ENCODE results near the gene TPK1. TPM values are rescaled to one million over a fixed set of nuclear protein-coding genes. Genes with fewer than 3 reads are reported as not detected.

The TPK1 gene
- total RNA-seq, 1 donor from 2014 or later, result 0.77 TPM

GRCh38 chr7:144477348-144477747 lies 358.5 kb downstream of the TPK1 start:
- H3K36me3 Mint-ChIP-seq (ENCODE audit: low read depth, unreplicated experiment), result no peaks in the 10 kb centered on the region
- no peak overlapping the region for H3K4me3 Mint-ChIP-seq (ENCODE audit: unreplicated experiment)

GRCh38 chr7:144474800-144475615 lies 360.8 kb downstream of the TPK1 start:
- H3K27me3 Mint-ChIP-seq (ENCODE audit: unreplicated experiment), result no peaks in the 10 kb centered on the region
- H3K36me3 Mint-ChIP-seq (ENCODE audit: low read depth, unreplicated experiment), result no peaks in the 10 kb centered on the region
- DNase-seq (ENCODE audit: low spot score), result no peak
- no peak overlapping the region for H3K27ac Mint-ChIP-seq (ENCODE audit: unreplicated experiment)
- H3K4me1 Mint-ChIP-seq (ENCODE audit: unreplicated experiment), result no peaks in the 10 kb centered on the region
- no peak overlapping the region for H3K4me3 Mint-ChIP-seq (ENCODE audit: unreplicated experiment)
- H3K9me3 Mint-ChIP-seq (ENCODE audit: unreplicated experiment), result no peaks in the 10 kb centered on the region
- TF ChIP-seq CTCF (IDR thresholded peaks at IDR 0.05; ENCODE audit: unreplicated experiment), result no peak

More at GRCh38 chr7:144477348-144477747, 358.5 kb downstream of the TPK1 start:
- no peak for DNase-seq (ENCODE audit: low spot score)
- no peaks in the 10 kb centered on the region for H3K27me3 Mint-ChIP-seq (ENCODE audit: unreplicated experiment)
- H3K27ac Mint-ChIP-seq (ENCODE audit: unreplicated experiment), result no peak overlapping the region
- no peak for TF ChIP-seq CTCF (IDR thresholded peaks at IDR 0.05; ENCODE audit: unreplicated experiment)
- H3K4me1 Mint-ChIP-seq (ENCODE audit: unreplicated experiment), result no peaks in the 10 kb centered on the region
- no peaks in the 10 kb centered on the region for H3K9me3 Mint-ChIP-seq (ENCODE audit: unreplicated experiment)

GRCh38 chr7:144474363-144474762 lies 361.5 kb downstream of the TPK1 start:
- H3K27ac Mint-ChIP-seq (ENCODE audit: unreplicated experiment), result no peak overlapping the region
- no peaks in the 10 kb centered on the region for H3K9me3 Mint-ChIP-seq (ENCODE audit: unreplicated experiment)
- no peaks in the 10 kb centered on the region for H3K36me3 Mint-ChIP-seq (ENCODE audit: low read depth, unreplicated experiment)
- TF ChIP-seq CTCF (IDR thresholded peaks at IDR 0.05; ENCODE audit: unreplicated experiment), result no peak
- no peak overlapping the region for H3K4me3 Mint-ChIP-seq (ENCODE audit: unreplicated experiment)
- no peaks in the 10 kb centered on the region for H3K27me3 Mint-ChIP-seq (ENCODE audit: unreplicated experiment)
- no peaks in the 10 kb centered on the region for H3K4me1 Mint-ChIP-seq (ENCODE audit: unreplicated experiment)
- no peak for DNase-seq (ENCODE audit: low spot score)

- Mint-ChIP-seq H3K4me3 (ENCODE audit: unreplicated experiment) (no peak overlapping the region), H3K9me3 (ENCODE audit: unreplicated experiment) (no peaks in the 10 kb centered on the region), H3K36me3 (ENCODE audit: low read depth, unreplicated experiment) (no peaks in the 10 kb centered on the region), H3K27ac (ENCODE audit: unreplicated experiment) (no peak overlapping the region), H3K27me3 (ENCODE audit: unreplicated experiment) (no peaks in the 10 kb centered on the region), H3K4me1 (ENCODE audit: unreplicated experiment) (no peaks in the 10 kb centered on the region)
- no peak for DNase-seq (ENCODE audit: low spot score)
- TF ChIP-seq CTCF (IDR thresholded peaks at IDR 0.05; ENCODE audit: unreplicated experiment), result no peak
These were observed 361.9 kb downstream of the TPK1 start for GRCh38 chr7:144473908-144474307.

GRCh38 chr7:144470078-144470477 lies 365.8 kb downstream of the TPK1 start:
- H3K4me1 Mint-ChIP-seq (ENCODE audit: unreplicated experiment), result no peaks in the 10 kb centered on the region
- no peak for DNase-seq (ENCODE audit: low spot score)
- H3K27me3 Mint-ChIP-seq (ENCODE audit: unreplicated experiment), result no peaks in the 10 kb centered on the region
- no peaks in the 10 kb centered on the region for H3K9me3 Mint-ChIP-seq (ENCODE audit: unreplicated experiment)
- no peak for TF ChIP-seq CTCF (IDR thresholded peaks at IDR 0.05; ENCODE audit: unreplicated experiment)
- H3K36me3 Mint-ChIP-seq (ENCODE audit: low read depth, unreplicated experiment), result no peaks in the 10 kb centered on the region
- H3K4me3 Mint-ChIP-seq (ENCODE audit: unreplicated experiment), result no peak overlapping the region
- no peak overlapping the region for H3K27ac Mint-ChIP-seq (ENCODE audit: unreplicated experiment)
